NCI-H345 treated with DMSO at 0.1 percent for 48 hours (cell line): ENCODE measurements around the gene CSKMT.
"Not testable (repeated sequence)": the region's sequence is repeated elsewhere in the genome, so short reads cannot be mapped to it uniquely, and the experiment has no call there.

ENCODE experiments used
- DNase-seq: peaks from one replicate; lab custom pipeline; 2025; ENCODE audit not compliant: unreplicated experiment; lab: John Stamatoyannopoulos, UW

CSKMT gene, protein sequence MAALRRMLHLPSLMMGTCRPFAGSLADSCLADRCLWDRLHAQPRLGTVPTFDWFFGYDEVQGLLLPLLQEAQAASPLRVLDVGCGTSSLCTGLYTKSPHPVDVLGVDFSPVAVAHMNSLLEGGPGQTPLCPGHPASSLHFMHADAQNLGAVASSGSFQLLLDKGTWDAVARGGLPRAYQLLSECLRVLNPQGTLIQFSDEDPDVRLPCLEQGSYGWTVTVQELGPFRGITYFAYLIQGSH

DNA sequence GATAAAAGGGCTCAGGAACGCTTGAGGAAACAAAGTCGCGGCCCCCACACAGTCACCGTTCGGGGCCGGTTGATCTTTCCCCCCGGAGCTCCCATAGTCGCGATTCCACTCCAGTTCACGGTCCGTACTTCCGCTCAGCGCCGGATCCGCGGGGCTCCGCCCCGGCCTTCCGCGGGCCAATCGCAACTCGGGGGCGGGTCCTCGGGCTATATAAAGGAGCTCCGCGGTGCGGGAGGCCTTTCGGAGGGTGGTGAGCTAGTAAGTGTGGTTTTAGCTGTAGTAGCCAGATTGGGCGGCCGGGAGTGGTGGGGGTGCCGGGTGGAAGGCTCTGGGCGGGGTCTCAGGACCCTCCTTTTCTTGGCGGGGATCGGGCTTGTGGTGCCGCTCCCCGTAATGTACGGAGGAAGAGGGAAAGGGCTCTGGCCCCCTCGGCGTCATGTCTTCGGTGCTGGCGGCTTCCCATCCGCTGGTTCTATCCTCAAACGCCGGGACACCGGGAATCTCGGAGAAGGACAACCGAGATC, at the start of gene CSKMT, which contains the start of gene C11orf98:
Gene CSKMT, plus strand, starts transcription at position 238 of the 524 bp plus-strand sequence. CDS start 568 bp downstream, outside the sequence.
Gene C11orf98, minus strand, starts transcription at position 136 of the 524 bp plus-strand sequence. Its CDS starts 41 bp downstream, at position 95.
- peak; percentile 74 for DNase-seq

DNA sequence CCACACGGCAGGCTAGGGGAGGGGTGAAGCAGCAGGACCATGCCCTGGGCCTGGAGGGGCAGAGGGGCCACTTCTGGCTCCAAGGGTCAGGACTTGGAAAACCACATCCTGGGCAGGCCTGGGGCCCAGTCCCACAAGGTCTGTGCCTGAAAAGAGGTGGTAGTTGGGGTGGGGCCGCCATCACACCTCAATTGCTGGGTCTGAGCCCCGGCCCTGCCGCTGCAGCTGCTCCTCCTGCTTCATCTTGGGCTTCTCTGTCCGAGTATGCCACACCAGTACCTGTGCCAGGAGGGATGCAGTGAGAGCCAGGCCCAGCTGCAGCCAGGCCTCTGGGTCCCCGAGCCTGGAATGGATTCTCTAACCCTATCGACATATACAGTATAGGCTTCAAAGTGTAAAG, 49.6 kb upstream of the CSKMT start:
- no peak for DNase-seq

DNA sequence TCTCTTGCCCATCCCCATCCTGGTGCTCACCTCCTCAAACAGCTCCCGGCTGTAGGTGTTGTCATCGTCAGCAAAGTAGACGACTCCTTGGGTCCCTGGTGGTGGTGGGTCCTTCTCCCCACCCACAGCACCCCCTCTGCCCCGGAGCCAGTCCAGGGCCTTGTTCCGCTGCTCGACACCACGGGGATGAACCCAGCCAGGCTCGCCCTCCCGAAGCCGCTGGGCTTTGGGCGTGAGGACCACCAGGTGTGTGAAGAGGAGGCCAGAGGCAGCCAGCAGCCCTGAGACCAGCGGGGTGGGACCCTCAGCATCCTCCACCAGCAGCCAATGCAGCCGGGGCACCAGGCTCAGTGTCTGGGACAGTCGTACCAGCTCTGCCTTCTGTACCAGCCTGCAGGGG, 48.2 kb upstream of the CSKMT start:
- not testable (repeated sequence) for DNase-seq

DNA sequence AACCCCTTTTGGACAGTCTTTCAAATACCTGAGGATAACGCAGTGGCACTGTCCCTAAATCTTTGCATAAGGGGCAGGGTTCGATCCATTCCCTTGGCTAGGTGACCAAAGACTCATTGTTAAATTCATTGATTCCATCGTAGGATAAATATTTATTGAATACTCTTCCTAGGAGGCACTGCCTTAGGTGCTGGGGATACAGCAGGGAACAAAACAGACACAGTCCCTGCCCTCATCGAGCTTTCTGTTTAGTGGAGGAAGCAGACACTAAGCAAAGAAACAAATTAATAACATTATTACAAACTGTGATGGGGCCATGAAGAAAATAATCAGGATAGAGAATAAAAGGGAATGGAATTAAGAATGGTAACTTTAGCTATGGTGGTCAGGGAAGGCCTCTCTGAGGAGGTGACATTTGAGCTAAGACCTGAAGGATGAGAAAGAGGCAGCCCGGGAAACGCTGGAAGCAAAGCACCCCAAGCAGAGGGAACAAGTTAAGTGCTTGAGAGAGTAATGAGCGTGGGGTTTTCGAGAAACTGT, 44.0 kb upstream of the CSKMT start:
- no peak for DNase-seq

DNA sequence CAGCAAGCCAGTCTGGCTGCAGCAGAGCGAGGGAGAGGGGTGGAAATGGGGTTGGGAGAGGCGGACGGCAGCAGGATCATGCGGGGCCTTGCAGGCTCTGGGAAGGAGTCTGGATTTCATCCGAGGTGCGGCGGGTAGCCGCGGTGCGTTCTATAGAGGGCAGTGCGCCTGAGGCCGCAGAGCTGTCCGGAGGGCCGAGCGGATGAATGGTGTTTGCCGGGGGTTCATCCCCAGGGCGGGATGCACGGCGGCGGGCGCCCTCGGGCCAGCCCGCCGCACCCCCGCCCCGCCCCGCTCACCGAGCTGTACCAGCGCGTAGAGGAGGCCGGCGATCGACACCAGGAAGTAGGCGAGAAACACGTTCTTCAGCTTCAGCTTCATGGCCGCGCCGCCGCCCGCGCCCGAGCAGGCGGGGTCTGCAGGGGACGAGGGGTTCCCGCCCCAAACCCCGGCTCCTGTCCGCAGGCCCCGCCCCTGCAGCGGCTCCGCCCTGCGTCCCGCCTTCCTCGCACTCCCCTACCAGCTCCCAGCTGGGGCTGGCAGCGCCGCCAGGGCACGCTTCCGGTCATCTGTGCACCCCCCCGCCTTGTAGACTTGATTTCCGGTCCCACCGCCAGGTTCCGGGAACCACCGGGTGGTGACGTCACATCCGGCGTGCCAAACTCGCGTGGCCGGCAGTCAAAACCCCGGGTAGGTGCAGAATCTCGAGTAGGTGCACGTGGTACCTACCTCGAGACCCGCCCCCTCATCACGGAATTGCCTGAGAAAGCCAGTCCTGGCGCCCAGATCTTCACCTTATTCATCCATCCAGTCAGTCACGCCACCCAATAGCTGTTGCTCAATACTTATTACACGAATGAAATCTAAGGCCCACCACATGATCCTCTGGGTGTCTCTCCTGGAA, 43.3 kb upstream of the CSKMT start, which contains the start of gene B3GAT3:
Gene B3GAT3, minus strand, starts transcription at position 420 of the 904 bp plus-strand sequence. Its CDS starts 39 bp downstream, at position 381.
- peak; percentile 93 for DNase-seq

DNA sequence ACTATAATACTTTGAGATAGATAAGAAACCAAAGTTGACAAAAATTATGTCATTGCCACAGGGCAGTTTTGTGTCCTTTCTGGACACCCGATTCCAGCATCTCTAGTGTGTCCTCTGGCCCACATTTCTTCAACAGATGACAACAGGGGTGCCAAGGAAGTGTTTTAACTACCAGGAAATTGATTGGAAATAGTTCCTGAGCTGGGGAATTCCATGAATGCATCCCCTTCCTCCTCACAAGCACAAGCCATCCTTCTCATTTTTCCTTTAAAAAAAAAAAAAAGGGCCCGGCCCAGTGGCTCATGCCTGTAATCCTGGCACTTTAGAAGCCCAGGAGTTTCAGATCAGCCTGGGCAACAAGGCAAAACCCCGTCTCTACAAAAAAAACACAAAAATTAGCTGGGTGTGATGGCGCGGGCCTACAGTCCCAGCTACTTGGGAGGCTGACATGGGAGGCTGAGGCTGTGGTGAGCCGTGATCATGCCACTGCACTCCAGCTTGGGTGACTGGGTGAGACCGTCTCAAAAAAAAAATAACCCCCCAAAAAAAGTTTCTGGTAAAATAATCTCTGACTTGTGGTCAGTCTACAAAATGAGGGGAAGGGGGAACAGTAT, 42.5 kb upstream of the CSKMT start:
- no peak for DNase-seq

DNA sequence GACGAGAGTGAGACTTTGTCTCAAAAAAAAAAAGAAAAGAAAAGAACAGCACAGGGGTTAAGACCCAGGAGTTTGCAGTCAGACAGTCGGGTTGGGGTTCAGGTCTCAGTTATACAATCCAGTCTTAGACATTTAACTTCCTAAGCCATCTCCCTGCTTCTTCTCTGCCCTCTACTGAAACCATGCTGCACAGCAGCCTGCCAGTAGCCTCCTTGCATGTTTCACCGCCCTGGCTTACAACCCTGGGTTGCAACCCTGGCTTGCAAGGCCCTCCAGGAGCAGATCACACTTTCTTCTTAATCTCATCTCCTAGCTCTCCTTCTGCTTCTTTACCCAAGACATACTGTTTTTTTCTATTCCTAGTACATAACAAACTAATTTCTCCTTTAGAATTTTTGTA, 37.4 kb upstream of the CSKMT start:
- no peak for DNase-seq

DNA sequence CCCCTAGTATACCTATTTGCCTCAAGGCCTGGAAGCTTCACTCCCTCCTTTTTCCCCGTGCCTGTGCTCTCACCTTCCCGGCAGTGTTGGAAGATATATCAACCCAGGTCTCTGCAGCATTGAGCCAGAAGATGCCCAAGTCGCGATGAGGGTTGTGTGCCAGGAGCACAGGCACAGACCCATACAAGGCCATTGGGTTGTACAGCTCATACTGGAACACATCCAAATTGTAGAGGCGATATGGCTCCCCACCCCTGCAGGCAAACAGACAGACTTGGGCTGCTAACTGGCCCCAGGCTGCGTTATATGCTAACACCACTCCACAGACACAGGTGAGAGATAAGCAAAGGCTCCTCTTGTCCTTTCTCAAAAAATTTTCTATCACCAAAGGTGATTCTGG, 32.6 kb upstream of the CSKMT start:
- DNase-seq, result no peak

DNA sequence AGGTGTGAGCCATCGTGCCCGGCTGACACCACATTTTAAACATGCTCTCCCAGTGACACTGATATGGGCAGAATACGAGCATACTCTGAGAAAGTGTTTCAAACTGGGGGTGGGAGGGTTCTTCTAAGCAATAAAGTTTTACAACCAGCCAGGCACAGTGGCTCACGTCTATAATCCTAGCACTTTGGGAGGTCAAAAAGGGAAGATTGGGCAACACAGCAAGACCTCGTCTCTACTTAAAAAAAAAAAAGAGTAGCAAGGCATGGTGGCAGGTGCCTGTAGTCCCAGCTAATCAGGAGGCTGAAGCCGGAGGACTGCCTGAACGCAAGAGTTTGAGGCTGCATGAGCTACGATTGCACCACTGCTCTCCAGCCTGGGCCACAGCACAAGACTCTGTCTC, 20.9 kb upstream of the CSKMT start:
- no peak for DNase-seq

DNA sequence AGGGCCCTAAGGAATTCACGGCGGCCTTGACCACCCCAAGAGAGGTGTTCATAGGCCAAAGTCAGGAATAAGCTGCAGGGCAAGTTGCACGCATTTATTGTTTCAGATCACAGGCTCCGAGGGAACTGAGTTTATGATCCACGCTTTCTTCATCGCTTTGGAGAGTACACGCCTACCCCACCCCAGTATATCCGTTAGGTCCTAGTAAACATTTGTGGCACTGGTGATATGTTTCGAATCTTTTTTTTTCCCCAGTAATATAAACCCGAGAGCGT, 19.5 kb upstream of the CSKMT start:
- no peak for DNase-seq

DNA sequence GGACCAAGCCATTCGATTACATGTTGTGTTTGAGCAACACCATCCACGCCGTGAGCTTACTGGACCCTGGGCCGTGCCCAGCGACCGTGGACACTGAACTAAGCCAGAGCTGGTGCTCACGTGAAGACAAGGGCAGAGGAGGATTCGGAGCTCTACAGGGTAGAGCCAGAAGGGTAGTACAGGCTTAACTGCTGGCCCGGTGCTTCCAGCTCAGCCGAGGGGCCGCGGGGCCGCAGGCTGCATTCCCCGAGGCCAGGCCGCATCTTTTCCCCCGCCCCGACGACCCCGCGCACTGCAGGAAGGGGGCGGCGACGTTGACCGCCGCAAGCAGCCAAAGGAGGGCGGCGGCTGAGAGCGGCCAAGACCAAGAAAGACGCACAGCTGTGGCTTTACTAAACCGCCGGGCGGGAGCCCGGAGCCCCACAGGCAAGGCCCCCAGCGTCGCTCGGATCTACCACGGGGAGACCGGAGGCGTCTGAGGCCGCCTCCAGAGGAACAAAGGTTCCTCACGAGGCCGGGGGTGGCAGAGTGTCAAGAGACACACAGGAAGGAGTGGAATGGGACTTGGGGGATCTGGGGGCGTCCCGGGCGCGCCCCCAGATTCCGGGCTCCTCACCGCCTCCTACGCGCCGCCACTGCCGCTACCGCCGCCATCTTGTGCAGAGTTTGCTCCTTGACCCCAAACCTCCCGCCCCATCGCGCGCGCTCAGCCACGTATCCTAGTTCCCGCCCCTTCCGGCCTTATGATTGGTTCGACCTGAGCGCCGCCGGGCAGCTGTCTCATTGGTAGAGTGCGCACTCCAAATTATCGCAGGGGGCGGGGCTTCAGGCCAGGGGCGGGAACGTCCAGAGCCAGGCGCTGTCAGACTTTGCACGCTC, 18.9 kb upstream of the CSKMT start, which contains the start of gene GANAB:
Gene GANAB, minus strand, starts transcription at position 668 of the 879 bp plus-strand sequence. Its CDS starts 14 bp downstream, at position 654.
- DNase-seq, result peak; percentile 97

DNA sequence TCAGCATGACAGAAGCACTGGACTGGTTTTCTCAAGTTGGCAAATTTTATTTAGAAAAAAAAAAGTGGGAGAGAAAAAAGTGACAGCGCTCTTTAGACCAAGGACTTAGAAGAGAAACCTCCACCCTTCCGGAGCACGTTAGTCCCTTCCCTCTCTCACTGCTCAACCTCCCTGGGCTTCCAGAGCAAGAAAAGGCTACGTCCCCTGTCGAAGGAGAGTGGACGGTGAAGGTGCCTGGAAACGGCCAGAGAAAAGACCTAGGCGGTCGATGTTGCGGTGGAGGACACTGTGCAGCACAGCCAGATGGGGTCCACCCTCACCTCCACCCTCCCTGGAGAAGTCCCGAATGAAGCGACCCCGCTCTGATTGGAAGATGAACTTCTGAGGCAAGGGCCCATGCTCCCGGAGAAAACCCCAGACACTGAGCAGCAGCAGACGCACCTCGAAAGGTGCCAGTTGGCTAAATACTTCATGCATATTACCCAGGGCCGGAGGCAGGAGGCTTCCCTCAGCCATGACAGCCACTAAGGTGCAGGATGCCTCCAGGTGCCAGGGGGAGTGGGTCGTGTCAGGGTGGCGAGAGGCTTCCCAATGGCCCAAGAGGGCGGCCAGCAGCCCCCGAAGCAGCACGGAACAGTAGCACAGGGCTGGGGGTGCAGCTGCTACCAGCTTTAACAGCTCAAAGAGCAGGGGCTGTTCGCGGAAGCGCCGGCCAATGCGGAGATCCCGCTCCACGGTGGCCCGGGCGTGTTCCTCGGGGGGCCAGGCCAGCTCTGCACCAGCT, 18.1 kb upstream of the CSKMT start:
- no peak for DNase-seq

DNA sequence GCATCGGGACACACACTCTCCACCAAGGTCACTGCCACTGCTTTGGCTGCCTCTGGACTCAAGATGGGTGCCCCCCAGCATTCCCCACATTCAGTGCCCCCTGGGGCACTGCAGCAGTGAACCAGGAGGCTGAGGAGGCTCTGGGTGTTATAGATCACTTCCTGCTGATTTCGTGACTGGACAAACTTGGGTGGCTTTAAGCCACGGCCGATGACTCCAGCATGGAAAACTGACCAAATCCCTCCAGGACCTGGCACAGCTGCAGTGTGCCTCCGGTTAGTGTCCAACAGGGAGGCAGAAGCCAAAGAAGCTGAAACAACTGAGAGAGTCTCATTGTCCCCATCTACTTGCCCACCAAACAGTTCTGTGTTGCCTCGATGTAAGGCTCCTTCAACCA, 17.5 kb upstream of the CSKMT start:
- no peak for DNase-seq

DNA sequence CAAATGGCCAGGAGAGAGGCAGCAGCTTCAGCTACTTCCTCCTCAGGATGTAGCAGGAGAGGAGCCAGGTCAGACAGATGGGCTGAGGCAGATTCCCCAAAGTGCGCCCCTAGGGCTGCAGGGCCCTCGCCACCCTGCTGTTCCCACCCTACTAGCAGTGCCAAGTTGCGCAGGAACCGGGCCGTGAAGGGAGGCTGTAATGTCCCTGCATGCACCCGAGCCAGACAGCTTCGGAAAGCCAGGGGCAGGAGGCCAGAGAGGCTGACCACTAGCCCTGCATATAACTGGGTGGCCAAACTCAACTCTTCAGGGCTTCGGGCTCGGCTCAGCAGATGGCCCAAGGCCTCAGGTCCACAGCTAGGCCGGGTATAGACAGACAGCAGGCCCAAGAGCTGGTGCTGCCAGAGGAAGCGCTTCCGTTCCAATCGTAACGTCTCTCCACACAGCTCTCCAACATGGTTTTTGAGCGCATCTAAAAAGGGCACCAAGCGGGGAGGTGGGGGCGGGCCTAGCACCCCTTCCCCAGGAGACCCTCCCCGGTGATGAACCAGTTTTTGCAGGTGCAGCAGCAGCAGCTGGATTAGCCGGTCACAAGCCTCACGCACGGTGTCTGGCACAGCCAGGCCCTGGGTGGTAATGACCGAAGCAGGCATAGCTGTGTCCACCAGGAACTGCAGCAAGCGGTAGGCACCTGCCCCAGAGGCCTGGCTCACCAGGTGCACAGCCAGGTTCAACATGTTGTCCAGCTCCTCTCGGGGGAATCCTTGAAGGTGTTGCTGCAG, 16.7 kb upstream of the CSKMT start:
- no peak for DNase-seq

DNA sequence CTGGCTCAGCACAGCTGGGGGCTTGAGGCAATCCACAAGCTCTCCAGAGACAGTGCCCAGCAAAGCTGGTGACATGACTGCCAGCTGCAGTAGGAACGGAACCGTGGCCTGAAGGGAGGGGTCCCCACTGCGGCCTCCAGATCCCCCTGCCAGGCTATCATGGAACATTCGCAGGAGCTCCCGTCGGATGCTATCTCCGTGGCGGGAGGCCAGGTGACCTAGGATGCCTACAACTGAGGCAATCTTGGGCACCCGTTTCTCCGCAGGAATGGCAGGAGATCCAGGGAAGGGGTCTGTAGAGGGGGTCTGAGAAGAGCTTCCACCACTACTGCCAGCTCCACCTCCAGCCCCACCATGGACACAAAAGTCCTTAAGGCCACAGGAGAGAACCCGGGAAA, 16.1 kb upstream of the CSKMT start:
- no peak for DNase-seq

DNA sequence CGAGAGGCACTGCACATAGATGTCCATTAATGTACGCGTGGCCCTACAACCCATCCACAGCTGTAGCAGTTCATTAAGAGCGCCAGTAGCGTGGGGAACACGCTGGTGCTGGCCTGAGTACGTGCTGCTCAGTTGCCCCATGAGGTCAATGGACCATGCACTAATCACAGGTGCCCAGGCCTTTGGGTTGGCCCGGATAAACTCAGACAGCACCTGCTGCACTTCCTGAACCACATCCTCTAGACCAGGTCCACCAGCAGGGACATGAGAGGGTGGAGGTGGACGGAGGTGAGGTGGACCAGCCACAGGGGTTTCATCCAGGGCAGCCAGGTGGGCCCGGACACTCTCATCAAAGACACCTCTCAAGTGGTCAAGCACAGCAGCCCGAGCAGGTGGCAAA, 15.6 kb upstream of the CSKMT start:
- no peak for DNase-seq

DNA sequence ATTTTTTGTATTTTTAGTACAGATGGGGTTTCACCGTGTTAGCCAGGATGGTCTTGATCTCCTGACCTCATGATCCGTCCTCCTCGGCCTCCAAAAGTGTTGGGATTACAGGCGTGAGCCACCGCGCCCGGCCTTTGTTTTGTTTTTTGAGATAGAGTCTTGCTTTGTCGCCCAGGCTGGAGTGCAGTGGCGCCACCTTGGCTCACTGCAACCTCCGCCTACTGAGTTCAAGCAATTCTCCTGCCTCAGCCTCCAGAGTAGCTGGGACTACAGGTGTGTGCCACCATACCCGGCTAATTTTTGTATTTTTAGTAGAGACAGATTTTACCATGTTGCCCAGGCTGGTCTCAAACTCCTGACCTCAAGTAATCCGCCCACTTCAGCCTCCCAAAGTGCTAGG, 14.8 kb upstream of the CSKMT start:
- DNase-seq, result not testable (repeated sequence)

DNA sequence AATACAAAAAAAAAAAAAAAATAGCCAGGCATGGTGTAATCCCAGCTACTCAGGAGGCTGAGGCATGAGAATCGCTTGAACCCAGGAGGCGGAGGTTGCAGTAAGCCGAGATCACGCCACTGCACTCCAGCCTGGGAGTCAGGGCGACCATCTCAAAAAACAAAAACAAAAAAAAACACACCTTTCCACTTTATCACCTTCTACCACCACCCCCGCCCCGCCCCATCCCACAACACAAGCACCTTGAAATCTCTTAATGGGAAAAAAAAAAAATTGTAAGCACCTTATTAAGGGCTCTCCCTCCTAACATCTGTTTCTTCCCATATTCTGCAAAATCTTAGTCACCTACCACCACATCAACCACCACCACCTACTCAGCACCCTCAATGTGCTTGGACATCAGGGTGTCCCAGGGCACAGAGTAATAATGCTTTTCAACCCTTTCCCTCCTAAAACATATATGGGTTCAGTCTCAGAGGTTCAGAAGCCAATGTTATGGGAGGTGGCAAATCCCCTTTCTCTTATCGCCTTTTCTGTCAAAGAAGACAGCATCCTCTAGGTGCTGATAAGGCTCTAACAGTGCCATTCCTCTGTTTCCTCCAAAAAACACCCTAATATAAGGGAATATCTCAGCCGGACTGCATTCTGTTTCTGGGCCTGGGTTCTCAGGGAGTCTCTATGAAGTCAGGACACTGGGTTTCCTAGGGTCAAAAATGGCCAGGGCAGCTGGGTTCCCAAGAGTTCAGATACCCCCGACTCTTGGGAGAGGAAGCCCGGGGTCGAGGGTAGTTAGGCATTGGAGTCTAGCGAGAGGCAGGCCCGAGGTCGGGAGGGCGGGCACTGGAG, 12.7 kb upstream of the CSKMT start:
- DNase-seq, result no peak
